HG02678 (cell line): ENCODE measurements around the gene TRIM45.

Experiments
- ATAC-seq: cut with Tn5 transposase; IDR thresholded peaks from one replicate; pipeline ENCODE4 v1.9.1; 2021; ENCODE audit warnings: mild to moderate bottlenecking, moderate library complexity; ENCODE audit not compliant: unreplicated experiment

TRIM45 gene

DNA sequence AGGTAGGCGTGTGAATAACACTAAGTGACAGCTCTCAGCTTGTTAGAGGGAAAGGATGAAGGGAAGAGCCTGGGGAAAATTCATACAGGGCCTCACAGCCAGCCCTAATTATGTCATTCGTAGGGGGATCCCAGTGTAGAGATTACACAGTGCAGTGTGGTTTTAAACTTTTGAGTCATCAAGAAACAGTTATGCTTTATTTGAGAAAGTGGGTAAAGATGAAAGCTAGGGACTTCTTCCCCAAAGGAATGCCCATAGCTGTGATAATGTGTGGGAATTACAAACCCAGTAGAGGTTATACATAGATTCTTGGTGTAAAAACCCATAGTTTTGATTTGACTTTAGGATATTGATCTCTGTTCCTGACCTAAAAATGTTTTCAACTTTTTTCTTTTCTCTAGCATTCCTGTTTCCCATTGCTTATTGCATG, 59.5 kb downstream of the TRIM45 start:
- ATAC-seq = peak; percentile 24
